ENCODE measurements around the gene FTHL17.

The FTHL17 gene

DNA sequence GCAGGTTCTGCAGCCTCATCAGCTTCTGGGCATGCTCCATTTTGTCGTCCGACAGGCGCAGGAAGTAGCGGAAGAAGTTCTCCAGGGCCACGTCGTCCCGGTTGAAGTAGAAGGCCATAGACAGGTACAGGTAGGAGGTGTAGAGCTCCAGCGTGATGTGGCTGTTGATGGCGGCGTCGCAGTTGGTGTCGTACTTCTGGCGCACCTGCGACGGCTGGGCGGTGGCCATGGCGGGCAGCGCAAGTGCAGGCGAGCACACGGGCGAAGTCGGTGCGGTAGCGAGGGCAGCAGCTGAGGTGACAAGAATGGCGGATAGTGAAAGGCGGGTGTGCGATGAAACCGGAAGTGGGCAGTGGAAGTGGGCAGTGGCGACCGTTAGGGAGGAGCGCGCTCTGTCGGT is at the start of gene FTHL17:
TSS of gene FTHL17 (minus strand) at position 317 of the 400 bp plus-strand sequence. CDS start at position 229, 88 bp downstream.
- Histone ChIP-seq H3K9ac (ENCODE audit: low read depth, low read length) (no peak within 1 kb of the TSS), H3K36me3 (ENCODE audit: insufficient read depth, low read length) (no peaks in the 10 kb centered on the region), H2AFZ (ENCODE audit: low read depth, low read length) (no peak within 1 kb of the TSS), H3K27me3 (ENCODE audit: insufficient read depth, low read length, poor library complexity) (no peaks in the 10 kb centered on the region), H3K79me2 (ENCODE audit: insufficient read depth, low read length) (no peaks in the 10 kb centered on the region), H3K4me1 (ENCODE audit: insufficient read depth, low read length) (no peaks in the 10 kb centered on the region), H3K9me3 (ENCODE audit: insufficient read depth, low read length, severe bottlenecking) (peaks cover 3% of the 10 kb centered on the region), H3K27ac (ENCODE audit: low read length) (no peak within 1 kb of the TSS), H3K4me3 (ENCODE audit: low read depth in 1 of 2, low read length in 2 of 2) (no peak within 1 kb of the TSS), H4K20me1 (ENCODE audit: insufficient read depth, low read length) (no peaks in the 10 kb centered on the region), H3K4me2 (ENCODE audit: insufficient read depth, low read length) (no peak within 1 kb of the TSS)
- ATAC-seq (ENCODE audit: insufficient read depth, low read depth) (no peak), DNase-seq (no peak)
- TF ChIP-seq, protein P1, sequence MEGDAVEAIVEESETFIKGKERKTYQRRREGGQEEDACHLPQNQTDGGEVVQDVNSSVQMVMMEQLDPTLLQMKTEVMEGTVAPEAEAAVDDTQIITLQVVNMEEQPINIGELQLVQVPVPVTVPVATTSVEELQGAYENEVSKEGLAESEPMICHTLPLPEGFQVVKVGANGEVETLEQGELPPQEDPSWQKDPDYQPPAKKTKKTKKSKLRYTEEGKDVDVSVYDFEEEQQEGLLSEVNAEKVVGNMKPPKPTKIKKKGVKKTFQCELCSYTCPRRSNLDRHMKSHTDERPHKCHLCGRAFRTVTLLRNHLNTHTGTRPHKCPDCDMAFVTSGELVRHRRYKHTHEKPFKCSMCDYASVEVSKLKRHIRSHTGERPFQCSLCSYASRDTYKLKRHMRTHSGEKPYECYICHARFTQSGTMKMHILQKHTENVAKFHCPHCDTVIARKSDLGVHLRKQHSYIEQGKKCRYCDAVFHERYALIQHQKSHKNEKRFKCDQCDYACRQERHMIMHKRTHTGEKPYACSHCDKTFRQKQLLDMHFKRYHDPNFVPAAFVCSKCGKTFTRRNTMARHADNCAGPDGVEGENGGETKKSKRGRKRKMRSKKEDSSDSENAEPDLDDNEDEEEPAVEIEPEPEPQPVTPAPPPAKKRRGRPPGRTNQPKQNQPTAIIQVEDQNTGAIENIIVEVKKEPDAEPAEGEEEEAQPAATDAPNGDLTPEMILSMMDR (IDR thresholded peaks at IDR 0.05; ENCODE audit: borderline replicate concordance, extremely low read depth, low read length, poor library complexity, severe bottlenecking): no peak
- no peak for TF ChIP-seq EZH2 (IDR thresholded peaks at IDR 0.05; ENCODE audit: borderline replicate concordance, low read depth, low read length, severe bottlenecking)

DNA sequence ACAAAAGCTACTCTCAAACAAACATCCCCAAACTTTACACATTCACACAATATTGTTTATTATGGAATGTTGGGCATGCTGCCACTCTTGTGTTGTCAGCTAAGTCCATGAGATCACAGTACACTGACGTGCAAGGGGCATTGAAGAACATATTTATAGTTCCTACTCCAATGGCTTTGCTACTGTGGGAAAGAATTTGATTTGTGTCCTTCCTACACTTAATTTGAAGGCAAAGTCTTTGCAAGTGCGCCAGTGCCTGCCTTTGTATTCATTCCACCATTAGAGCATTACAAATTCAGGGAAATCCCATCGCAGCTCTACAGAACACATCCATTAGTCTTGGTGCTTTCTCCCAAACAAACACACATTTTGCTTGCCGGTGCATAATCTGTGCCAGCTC is 45.4 kb upstream of the FTHL17 start:
- TF ChIP-seq, protein P1 (IDR thresholded peaks at IDR 0.05; ENCODE audit: borderline replicate concordance, extremely low read depth, low read length, poor library complexity, severe bottlenecking): no peak
- TF ChIP-seq EZH2 (IDR thresholded peaks at IDR 0.05; ENCODE audit: borderline replicate concordance, low read depth, low read length, severe bottlenecking): no peak
- DNase-seq: no peak
- no peaks in the 10 kb centered on the region for H3K36me3 ChIP-seq (ENCODE audit: insufficient read depth, low read length)

DNA sequence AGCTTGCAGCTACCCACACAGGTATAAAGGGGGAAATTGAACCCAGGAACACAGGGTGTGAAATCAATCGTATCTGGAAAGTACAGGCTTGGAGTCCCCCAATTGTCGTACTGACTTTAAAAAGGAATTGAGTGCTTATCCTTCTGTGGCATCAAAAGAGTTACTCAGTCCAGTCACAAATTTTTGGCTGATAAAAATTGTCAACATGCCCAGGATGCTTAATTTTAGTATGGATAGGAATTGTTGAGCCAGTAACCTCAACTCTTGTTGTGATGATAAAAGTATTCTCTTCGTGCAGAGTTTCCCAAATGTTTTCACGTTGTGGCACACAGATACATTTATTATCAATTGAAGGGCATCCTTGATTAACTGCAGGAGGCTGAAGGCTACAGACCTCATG is 43.6 kb upstream of the FTHL17 start:
- ATAC-seq (ENCODE audit: insufficient read depth, low read depth) (no peak), DNase-seq (no peak)
- Histone ChIP-seq H3K27me3 (ENCODE audit: insufficient read depth, low read length, poor library complexity) (no peaks in the 10 kb centered on the region), H3K36me3 (ENCODE audit: insufficient read depth, low read length) (no peaks in the 10 kb centered on the region), H3K4me1 (ENCODE audit: insufficient read depth, low read length) (no peaks in the 10 kb centered on the region), H3K27ac (ENCODE audit: low read length) (no peak overlapping the region), H4K20me1 (ENCODE audit: insufficient read depth, low read length) (no peaks in the 10 kb centered on the region), H3K79me2 (ENCODE audit: insufficient read depth, low read length) (no peaks in the 10 kb centered on the region), H2AFZ (ENCODE audit: low read depth, low read length) (no peak overlapping the region), H3K9ac (ENCODE audit: low read depth, low read length) (no peak overlapping the region), H3K9me3 (ENCODE audit: insufficient read depth, low read length, severe bottlenecking) (no peaks in the 10 kb centered on the region), H3K4me3 (ENCODE audit: low read depth in 1 of 2, low read length in 2 of 2) (no peak overlapping the region), H3K4me2 (ENCODE audit: insufficient read depth, low read length) (no peak overlapping the region)
- TF ChIP-seq, protein P1 (IDR thresholded peaks at IDR 0.05; ENCODE audit: borderline replicate concordance, extremely low read depth, low read length, poor library complexity, severe bottlenecking): no peak

More for the DNA sequence above, 45.4 kb upstream of the FTHL17 start:
- no peak overlapping the region for H2AFZ ChIP-seq (ENCODE audit: low read depth, low read length)
- no peak overlapping the region for H3K4me3 ChIP-seq (ENCODE audit: low read depth in 1 of 2, low read length in 2 of 2)
- H3K27me3 ChIP-seq (ENCODE audit: insufficient read depth, low read length, poor library complexity): no peaks in the 10 kb centered on the region
- H3K4me2 ChIP-seq (ENCODE audit: insufficient read depth, low read length): no peak overlapping the region
- ATAC-seq (ENCODE audit: insufficient read depth, low read depth): no peak
- no peak overlapping the region for H3K27ac ChIP-seq (ENCODE audit: low read length)
- H3K9me3 ChIP-seq (ENCODE audit: insufficient read depth, low read length, severe bottlenecking): no peaks in the 10 kb centered on the region
- no peaks in the 10 kb centered on the region for H4K20me1 ChIP-seq (ENCODE audit: insufficient read depth, low read length)
- H3K79me2 ChIP-seq (ENCODE audit: insufficient read depth, low read length): no peaks in the 10 kb centered on the region
- H3K4me1 ChIP-seq (ENCODE audit: insufficient read depth, low read length): no peaks in the 10 kb centered on the region
- no peak overlapping the region for H3K9ac ChIP-seq (ENCODE audit: low read depth, low read length)

DNA sequence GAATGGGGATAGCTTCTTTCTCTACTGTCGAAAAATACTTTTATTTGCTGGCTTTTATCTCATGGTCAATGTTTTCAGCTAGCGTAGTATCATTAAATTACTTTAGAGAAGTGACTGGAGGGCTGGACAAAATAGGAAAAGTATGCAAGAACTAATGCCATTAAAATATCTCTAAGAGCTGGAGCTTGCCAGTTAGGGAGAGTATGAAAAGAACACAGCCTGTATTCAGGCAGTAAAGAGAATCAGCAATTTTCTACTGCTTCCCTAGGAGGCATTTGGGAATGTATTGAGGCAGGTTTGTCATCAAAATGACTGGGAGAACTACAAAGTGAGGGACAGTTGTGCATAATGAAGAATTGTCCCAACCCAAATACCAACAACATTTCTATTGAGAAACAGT is 43.0 kb upstream of the FTHL17 start:
- no peaks in the 10 kb centered on the region for H4K20me1 ChIP-seq (ENCODE audit: insufficient read depth, low read length)
- H3K4me2 ChIP-seq (ENCODE audit: insufficient read depth, low read length): no peak overlapping the region
- no peaks in the 10 kb centered on the region for H3K4me1 ChIP-seq (ENCODE audit: insufficient read depth, low read length)
- H3K79me2 ChIP-seq (ENCODE audit: insufficient read depth, low read length): no peaks in the 10 kb centered on the region
- H3K9ac ChIP-seq (ENCODE audit: low read depth, low read length): no peak overlapping the region
- no peak overlapping the region for H3K27ac ChIP-seq (ENCODE audit: low read length)
- no peak overlapping the region for H2AFZ ChIP-seq (ENCODE audit: low read depth, low read length)
- no peaks in the 10 kb centered on the region for H3K36me3 ChIP-seq (ENCODE audit: insufficient read depth, low read length)
- H3K9me3 ChIP-seq (ENCODE audit: insufficient read depth, low read length, severe bottlenecking): no peaks in the 10 kb centered on the region
- ATAC-seq (ENCODE audit: insufficient read depth, low read depth): no peak
- no peaks in the 10 kb centered on the region for H3K27me3 ChIP-seq (ENCODE audit: insufficient read depth, low read length, poor library complexity)
- TF ChIP-seq, protein P1 (IDR thresholded peaks at IDR 0.05; ENCODE audit: borderline replicate concordance, extremely low read depth, low read length, poor library complexity, severe bottlenecking): no peak
- no peak for TF ChIP-seq EZH2 (IDR thresholded peaks at IDR 0.05; ENCODE audit: borderline replicate concordance, low read depth, low read length, severe bottlenecking)
- no peak overlapping the region for H3K4me3 ChIP-seq (ENCODE audit: low read depth in 1 of 2, low read length in 2 of 2)
- no peak for DNase-seq

Measured in DND-41 (cell line).